ENCODE results near the gene DIAPH3.

The DIAPH3 gene

DNA sequence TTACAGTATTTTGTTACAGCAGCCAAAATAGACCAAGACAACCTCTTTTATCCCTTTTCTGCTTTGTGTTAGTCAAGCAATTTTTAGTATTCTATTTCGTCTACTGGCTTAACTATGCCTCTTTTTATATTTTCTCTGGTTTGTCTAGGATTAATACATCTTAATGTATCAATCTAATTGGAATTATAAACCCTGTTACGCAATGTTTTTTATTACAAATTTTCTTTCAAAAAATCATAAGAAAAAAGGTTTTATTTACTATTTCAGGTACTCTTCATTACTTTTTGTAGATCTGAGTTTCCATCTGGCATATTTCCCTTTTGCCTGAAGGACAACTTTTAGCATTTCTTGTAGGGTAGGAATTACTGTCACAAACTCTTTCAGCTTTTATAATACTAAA, 275.3 kb downstream of the DIAPH3 start:
- DNase-seq (ENCODE audit: low read depth in 1 of 2, low spot score in 1 of 2): no peak
- no peak for TF ChIP-seq JUND (IDR thresholded peaks at IDR 0.05; ENCODE audit: low read depth)
- in situ Hi-C loops (cut with HindIII; ENCODE audit: low pct_unique_long_range_greater_than_20kb, low sequenced_read_pairs): no loop called here

DNA sequence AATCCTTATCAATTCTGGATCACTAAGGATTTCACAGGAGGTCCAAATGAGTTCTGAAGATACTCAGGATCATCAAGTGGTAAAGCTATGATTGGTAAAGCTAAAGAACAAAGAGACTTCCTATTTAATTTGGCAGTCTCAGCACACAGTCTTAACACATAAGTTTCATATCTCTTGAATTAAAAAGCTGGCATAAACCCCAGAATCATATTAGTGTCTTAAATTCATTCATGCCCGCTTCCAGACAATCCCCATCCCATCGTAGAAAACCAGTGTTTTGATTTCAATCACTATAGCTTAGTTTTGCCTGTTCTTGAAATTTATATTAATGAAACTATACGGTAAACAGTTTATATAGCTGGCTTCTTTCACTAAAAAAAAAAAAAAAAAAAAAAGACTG, 278.7 kb downstream of the DIAPH3 start:
- DNase-seq (ENCODE audit: low read depth in 1 of 2, low spot score in 1 of 2): no peak
- TF ChIP-seq JUND (IDR thresholded peaks at IDR 0.05; ENCODE audit: low read depth): no peak
- in situ Hi-C loops (cut with HindIII; ENCODE audit: low pct_unique_long_range_greater_than_20kb, low sequenced_read_pairs): no loop called here

DNA sequence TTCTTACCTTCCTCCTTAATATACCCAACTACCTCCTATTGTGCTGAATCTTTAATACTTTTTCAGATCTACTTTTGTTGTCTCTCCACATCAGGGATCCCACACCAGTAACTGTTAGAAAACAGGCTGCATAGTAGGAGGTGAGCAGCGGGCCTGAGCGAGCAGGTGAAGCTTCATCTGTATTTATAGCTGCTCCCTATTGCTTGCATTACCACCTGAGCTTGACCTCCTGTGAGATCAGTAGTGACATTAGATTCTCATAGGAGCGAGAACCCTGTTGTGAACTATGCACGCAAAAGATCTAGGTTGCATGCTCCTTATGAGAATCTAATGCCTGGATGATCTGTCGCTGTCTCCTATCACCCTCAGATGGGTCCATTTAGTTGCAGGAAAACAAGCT, 279.8 kb downstream of the DIAPH3 start:
- in situ Hi-C loops (cut with HindIII; ENCODE audit: low pct_unique_long_range_greater_than_20kb, low sequenced_read_pairs): no loop called here
- TF ChIP-seq JUND (IDR thresholded peaks at IDR 0.05; ENCODE audit: low read depth): no peak
- no peak for DNase-seq (ENCODE audit: low read depth in 1 of 2, low spot score in 1 of 2)

DNA sequence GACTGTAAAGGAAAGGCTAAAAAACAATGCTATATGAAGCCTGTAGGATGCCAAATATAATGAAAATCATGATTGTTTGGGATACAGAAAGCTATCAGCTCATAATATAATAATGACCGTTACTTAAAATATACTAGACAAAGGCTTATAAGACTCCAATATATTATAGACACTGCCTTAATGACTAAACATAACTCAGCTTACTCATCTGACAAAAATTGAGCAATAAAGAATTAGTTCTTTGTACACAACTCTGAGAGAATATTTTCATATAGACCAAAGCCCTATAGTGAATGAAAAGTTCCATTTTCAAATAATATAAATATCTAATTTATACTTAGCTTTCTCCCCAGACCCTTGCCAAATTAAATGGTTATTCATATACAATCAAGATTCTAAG, 283.3 kb downstream of the DIAPH3 start:
- in situ Hi-C loops (cut with HindIII; ENCODE audit: low pct_unique_long_range_greater_than_20kb, low sequenced_read_pairs): no loop called here
- DNase-seq (ENCODE audit: low read depth in 1 of 2, low spot score in 1 of 2): no peak
- no peak for TF ChIP-seq JUND (IDR thresholded peaks at IDR 0.05; ENCODE audit: low read depth)

DNA sequence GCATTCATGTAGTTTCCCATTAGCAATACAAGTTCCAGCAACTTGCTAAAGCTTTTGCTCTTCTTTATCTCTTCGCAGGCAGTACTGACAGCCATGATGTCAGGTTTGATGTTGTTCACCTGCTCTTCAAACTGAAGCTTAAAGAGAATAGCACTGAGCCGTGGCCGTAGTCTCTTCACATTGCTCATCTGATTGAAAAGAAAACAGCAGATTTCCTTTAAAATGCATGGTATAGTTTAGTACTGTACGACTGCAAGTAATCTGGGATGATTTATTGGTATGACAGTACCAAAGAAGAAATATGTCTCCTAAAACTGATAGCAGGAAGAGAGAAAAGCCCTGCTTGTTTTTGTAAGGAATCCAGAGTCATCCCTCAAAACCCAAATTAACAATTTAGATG, 284.4 kb downstream of the DIAPH3 start:
- TF ChIP-seq JUND (IDR thresholded peaks at IDR 0.05; ENCODE audit: low read depth): no peak
- in situ Hi-C loops (cut with HindIII; ENCODE audit: low pct_unique_long_range_greater_than_20kb, low sequenced_read_pairs): no loop called here

DNA sequence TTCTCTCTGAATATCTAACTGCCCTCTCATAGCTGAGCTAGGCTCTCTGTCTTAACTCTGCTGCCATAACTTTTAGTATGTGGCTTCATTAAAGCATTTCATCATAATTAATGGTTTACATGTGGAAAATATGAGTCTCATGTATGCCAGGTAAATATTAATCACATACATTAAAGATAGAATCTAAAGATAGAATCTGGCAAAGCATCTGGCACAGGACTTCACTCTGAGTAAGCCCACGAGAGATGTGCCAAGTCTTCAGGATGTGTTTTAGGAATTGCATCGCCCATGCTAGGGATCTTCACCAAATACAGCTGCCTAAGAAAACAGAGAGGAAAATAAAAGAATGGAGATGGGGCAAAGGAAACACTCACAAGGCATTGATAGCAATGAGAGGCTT, 285.8 kb downstream of the DIAPH3 start:
- no peak for DNase-seq (ENCODE audit: low read depth in 1 of 2, low spot score in 1 of 2)
- no peak for TF ChIP-seq JUND (IDR thresholded peaks at IDR 0.05; ENCODE audit: low read depth)
- in situ Hi-C loops (cut with HindIII; ENCODE audit: low pct_unique_long_range_greater_than_20kb, low sequenced_read_pairs): no loop called here

More for the DNA sequence above, 284.4 kb downstream of the DIAPH3 start:
- DNase-seq (ENCODE audit: low read depth in 1 of 2, low spot score in 1 of 2): no peak

DNA sequence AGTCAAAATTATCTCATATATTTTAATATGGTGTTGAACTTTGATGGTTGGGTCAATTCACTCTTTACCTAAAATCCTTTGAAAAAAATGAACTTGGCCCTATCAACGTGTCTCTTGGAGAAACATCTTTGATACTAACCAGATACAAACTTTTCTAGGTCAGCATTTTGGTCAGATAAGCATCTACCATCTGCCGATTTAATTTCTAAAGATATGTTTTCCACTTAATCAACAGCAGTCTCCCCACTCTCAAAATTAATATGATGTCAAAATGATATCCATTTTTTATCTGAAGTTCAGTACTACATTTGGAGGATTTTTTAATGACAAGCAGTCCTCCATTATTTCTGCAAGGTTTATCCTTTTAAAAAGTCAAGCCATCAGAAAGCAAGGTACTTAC, 288.8 kb downstream of the DIAPH3 start:
- no peak for DNase-seq (ENCODE audit: low read depth in 1 of 2, low spot score in 1 of 2)
- in situ Hi-C loops (cut with HindIII; ENCODE audit: low pct_unique_long_range_greater_than_20kb, low sequenced_read_pairs): no loop called here
- no peak for TF ChIP-seq JUND (IDR thresholded peaks at IDR 0.05; ENCODE audit: low read depth)

DNA sequence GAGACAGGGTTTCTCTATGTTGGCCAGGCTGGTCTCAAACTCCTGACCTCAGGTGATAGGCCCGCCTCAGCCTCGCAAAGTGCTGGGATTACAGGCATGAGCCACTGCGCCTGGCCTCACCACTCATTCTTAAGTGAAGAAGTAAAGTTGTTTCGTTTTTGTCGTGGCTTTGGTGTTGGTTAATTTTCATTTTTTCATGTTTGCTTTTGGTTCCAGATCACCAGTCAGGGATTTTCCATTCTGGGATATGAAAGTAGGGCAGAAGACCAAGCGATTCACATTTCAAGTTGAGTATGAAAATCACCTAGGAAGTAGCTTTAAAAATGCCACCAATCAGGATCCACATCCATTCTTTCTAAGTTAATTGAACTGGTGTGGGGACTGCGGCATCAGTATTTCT, 289.9 kb downstream of the DIAPH3 start:
- no peak for TF ChIP-seq JUND (IDR thresholded peaks at IDR 0.05; ENCODE audit: low read depth)
- no peak for DNase-seq (ENCODE audit: low read depth in 1 of 2, low spot score in 1 of 2)
- in situ Hi-C loops (cut with HindIII; ENCODE audit: low pct_unique_long_range_greater_than_20kb, low sequenced_read_pairs): no loop called here

DNA sequence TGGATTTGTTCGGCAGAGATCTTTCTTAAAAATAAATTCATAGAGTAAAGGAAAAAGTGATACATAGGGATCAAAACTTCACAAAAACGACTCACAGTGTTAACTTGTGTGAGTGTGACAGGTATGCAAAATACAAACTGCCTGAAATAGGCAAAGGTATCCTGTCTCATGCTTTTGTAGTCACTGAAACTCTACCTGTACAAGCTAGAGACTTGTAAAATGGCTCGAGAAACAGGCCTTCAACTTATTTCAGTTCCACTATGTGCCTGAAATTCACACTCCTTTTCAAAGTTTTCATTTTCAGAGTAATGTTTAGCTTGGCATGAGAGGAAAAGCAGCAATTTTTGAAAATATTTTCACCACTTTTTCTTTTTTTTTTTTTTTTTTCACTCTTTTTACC, 290.4 kb downstream of the DIAPH3 start:
- in situ Hi-C loops (cut with HindIII; ENCODE audit: low pct_unique_long_range_greater_than_20kb, low sequenced_read_pairs): no loop called here
- no peak for TF ChIP-seq JUND (IDR thresholded peaks at IDR 0.05; ENCODE audit: low read depth)
- no peak for DNase-seq (ENCODE audit: low read depth in 1 of 2, low spot score in 1 of 2)

DNA sequence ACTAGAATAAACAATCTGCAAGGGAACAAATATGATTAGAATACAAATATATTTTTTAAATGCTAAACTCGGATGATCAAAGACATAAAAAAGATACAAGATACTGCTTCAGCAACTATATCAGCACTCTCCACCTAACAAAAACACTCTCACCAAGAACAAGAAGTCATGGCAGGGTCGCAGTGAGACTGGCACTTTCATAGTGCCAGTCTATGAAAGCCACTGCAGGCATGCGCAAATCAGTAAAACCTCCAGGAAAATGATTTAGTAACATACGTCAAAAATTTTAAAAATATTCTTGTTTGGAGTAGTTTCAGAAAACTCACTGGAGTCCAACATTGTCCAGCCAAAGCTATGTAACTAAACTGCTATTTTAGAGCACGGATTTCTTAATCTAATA, 295.9 kb downstream of the DIAPH3 start:
- no peak for TF ChIP-seq JUND (IDR thresholded peaks at IDR 0.05; ENCODE audit: low read depth)
- no peak for DNase-seq (ENCODE audit: low read depth in 1 of 2, low spot score in 1 of 2)
- in situ Hi-C loops (cut with HindIII; ENCODE audit: low pct_unique_long_range_greater_than_20kb, low sequenced_read_pairs): no loop called here

DNA sequence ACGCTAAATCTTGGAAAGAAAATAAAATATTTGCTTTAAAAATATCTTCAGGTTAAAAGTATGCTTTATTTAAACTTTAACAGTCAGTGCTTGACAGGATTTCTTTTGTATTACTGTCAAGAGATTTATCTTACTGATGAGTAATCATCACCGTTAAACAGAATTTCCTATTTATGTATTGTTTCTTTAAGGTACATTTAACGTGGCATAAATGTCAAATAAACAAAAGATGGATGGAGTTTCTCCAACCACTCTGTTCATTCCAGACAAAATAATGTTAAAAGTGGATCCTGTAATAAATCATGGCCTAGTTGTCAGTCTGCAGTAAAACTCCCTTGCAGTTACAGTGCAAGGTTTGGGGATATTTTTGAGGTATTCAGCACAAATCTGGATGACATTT, 298.3 kb downstream of the DIAPH3 start:
- in situ Hi-C loops (cut with HindIII; ENCODE audit: low pct_unique_long_range_greater_than_20kb, low sequenced_read_pairs): no loop called here
- no peak for TF ChIP-seq JUND (IDR thresholded peaks at IDR 0.05; ENCODE audit: low read depth)
- no peak for DNase-seq (ENCODE audit: low read depth in 1 of 2, low spot score in 1 of 2)

DNA sequence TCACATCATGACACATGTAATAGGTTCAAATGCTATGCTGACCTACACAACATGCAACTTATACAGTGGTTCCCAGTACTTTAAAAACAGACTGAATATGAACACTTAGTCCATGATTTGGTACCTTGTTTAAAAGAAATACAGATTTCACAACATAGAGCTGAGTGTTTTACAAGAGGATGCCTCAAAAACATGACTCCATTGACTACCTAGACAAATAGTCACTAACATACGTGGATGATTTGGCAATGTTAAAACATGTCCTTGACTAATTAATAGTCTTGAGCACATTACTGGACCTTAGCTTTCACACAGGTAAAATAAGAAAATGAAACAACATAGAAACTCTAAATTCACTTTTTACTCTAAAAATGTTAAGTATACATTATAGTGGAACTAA, 300.1 kb downstream of the DIAPH3 start:
- no peak for DNase-seq (ENCODE audit: low read depth in 1 of 2, low spot score in 1 of 2)
- TF ChIP-seq JUND (IDR thresholded peaks at IDR 0.05; ENCODE audit: low read depth): no peak
- in situ Hi-C loops (cut with HindIII; ENCODE audit: low pct_unique_long_range_greater_than_20kb, low sequenced_read_pairs): no loop called here

DNA sequence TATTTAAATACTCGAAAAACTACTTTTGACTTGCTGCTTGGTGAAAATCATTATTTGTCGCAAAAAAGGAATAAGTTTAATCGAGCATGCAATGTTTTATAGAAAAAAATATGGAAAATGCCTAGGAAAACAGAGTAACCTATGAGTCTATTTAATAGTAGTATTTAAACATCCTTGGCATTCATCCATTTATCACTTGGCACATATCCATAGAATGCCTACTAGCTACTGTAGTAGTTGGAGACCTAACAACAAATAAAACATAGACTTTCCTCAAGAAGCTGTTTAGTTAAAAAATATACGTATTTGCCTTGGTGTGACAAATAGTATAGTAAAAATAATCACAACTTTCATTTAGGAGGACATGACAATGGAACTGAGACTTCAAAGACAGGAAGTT, 302.1 kb downstream of the DIAPH3 start:
- in situ Hi-C loops (cut with HindIII; ENCODE audit: low pct_unique_long_range_greater_than_20kb, low sequenced_read_pairs): no loop called here
- TF ChIP-seq JUND (IDR thresholded peaks at IDR 0.05; ENCODE audit: low read depth): no peak
- no peak for DNase-seq (ENCODE audit: low read depth in 1 of 2, low spot score in 1 of 2)

DNA sequence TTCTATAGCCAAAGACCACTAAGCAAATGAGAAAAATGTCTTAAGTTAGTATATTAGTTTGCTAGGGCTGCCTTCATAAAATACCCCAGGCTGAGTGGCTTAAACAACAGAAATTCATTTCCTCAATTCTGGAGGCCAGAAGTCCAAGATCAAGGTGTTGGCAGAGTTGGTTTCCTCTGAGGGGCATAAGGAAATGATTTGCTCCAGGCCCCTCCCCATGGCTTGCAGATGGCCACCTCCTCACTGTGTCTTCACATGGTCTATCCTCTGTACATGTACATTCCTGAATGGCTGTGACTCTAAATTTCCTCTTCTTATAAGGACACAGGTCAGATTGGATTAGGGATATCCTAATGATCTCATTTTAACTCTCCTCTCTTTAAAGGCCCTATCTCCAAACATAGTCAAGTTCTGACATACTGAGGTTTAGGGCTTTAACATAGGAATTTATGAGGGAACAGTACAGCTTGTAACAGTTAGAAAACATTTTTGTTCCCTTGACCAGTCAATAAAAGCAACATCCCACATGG, 307.4 kb downstream of the DIAPH3 start:
- DNase-seq (ENCODE audit: low read depth in 1 of 2, low spot score in 1 of 2): no peak
- in situ Hi-C loops (cut with HindIII; ENCODE audit: low pct_unique_long_range_greater_than_20kb, low sequenced_read_pairs): no loop called here
- no peak for TF ChIP-seq JUND (IDR thresholded peaks at IDR 0.05; ENCODE audit: low read depth)

Measured in T47D (cell line).